Activated T-cell treated with anti-CD3 and anti-CD28 coated beads for 48 hours (primary cell): ENCODE measurements around the gene POP7.
A peak's percentile ranks its signal among the peaks of the same experiment; 100 is the strongest.
"Not testable (repeated sequence)": the region's sequence is repeated elsewhere in the genome, so short reads cannot be mapped to it uniquely, and the experiment has no call there.

ENCODE experiments used
- DNase-seq: peaks from one replicate; pipeline ENCODE4 v3.0.0-alpha.2; 2020; ENCODE audit warnings: low read depth

The POP7 gene

GRCh38 chr7:100691676-100692577, 14.0 kb upstream of the POP7 start:
- peak; percentile 79 for DNase-seq

- no peak for DNase-seq
Measured at GRCh38 chr7:100692578-100692961, 13.4 kb upstream of the POP7 start.

GRCh38 chr7:100693312-100694097, 12.4 kb upstream of the POP7 start:
- no peak for DNase-seq

- DNase-seq, result peak; percentile 67
Measured at GRCh38 chr7:100694098-100694745, 11.7 kb upstream of the POP7 start, which contains the start of gene GIGYF1. Gene GIGYF1, minus strand, starts transcription at chr7:100694250. Its CDS starts 6,012 bp downstream, at chr7:100688238.

GRCh38 chr7:100696123-100696521, 9.8 kb upstream of the POP7 start:
- DNase-seq, result no peak

DNA sequence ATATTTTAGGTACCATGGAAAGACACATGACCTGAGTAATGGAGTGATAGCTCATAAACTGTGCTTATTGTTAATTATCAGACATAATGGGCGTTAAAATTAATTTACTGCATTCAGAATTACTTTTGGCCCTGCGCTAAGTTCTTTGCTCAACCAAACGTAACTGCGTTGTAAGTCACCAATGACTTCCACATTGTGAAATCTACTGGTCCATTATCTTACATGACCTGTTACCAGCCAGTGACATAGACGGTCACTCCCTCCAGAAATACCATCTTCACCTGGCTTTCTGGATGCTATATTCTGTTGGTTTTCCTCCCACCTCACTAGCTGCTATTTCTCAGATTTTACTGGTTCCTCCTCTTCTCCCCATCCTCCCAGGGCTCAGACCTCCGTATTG, 6.9 kb upstream of the POP7 start:
- DNase-seq, result no peak

- DNase-seq, result not testable (repeated sequence)
Measured at GRCh38 chr7:100701089-100701488, 4.8 kb upstream of the POP7 start.

DNA sequence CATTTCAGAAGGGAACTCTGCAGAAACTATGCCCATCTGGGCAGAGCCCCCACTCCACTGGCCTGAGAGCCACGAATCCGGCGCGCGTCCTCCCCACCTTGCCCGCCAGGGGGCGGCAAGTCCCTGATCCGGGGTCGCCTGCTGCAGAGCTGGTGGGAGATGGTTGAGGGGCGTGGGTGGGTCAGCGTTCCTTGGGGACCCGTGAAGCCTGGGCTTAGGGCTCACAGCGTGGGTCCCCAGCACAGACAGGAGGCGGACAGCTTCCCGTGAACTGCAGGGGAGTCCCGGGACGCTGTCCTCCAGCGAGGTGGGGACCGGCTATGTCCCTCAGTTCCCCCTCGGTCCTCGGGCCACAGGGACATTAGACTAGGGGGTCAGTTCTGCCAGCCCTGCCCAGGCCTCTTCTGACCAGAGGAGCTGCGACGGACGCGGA, 585 bp upstream of the POP7 start:
- DNase-seq, result peak; percentile 85

- no peak for DNase-seq
Measured at GRCh38 chr7:100706672-100707311, 871 bp downstream of the POP7 start.

DNA sequence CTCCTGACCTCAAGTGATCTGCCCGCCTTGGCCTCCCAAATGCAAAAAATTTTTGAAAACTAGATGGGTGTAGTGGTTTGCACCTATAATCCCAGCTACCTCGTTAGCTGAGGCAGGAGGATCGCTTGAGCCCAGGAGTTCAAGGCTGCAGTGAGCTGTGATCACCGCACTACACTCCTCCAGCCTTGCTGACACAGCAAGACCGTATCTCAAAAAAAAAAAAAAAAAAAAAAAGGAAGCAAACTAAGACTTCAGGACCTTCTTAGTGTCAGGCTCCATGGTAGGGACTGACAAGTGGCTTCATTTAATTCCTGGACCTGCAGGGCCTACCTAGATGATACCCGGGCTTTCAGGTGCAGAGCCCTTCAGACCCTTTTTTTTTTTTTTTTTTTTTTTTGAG, 2.5 kb downstream of the POP7 start:
- DNase-seq, result no peak

DNA sequence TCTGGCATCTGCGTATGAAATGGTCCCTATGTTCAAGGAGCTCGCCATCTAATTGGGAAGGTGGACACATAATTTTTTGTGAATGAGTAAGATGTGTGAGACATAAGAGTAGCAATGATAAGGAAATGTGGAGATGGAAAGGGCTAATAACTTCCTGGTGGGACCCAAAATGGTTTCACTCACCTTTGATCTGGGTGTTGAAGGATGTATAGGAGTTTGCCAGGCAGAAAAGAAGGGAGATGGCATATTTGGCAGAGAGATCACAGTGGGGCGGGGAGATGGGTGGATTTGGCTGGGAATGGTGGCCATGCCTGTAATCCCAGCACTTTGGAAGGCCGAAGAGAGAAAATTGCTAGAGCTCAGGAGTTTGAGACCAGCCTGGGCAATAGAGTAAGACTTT, 4.5 kb downstream of the POP7 start:
- no peak for DNase-seq

DNA sequence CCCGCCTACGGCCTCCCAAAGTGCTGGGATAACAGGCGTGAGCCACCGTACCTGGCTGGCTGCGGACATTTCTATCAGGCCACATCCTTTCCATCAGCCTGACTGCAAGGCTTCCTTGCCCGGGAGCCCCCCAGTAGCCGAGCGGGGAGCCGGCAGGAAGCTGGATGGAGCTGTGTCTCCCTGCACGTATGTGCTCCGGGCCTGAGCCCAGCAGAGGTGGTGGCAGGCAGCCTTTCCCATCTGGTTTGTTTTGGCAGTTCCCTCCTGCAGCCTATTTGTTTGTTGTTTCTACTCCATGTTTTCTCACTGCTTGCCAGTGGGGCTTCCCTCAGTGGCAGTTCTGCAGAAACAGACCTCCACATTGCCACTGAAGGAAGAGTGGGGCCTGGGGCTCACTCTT, 5.4 kb downstream of the POP7 start:
- DNase-seq, result no peak

DNA sequence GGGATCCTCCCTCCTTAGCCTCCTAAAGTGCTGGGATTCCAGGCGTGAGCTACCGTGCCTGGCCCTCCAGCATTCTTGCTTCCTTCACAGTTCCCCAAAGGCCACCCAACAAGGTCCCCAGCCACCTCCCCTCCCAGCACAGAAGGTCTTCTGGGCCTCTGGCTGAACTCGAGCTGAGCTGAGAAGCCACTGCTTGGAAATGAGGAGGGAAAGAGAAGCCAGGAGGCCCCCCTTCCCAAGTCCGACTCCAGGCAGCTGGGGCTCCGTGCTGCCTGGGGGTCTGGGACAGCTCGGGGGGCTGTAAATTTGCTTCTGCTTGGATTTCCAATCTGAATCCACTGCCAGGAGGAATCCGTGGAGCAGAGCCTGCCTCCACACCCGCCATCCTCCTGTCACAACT, 8.8 kb downstream of the POP7 start:
- DNase-seq, result no peak

DNA sequence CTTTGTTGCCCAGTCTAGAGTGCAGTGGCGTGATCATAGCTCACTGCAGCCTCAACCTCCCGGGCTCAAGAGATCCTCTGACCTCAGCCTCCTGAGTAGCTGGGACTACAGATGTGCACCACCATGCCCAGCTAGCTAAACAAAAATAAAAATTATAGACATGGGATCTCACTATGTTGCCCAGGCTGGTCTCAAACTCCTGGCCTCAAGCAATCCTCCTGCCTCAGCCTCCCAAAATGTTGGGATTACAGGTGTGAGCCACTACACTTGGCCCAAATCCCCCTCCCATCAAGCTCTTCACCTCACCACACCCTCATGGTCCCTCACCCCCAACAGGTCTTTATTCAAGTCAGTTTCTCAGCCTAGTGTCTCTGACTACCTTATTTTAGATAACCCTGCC, 11.2 kb downstream of the POP7 start:
- DNase-seq, result not testable (repeated sequence)

GRCh38 chr7:100719523-100720278, 13.8 kb downstream of the POP7 start:
- DNase-seq, result no peak

DNA sequence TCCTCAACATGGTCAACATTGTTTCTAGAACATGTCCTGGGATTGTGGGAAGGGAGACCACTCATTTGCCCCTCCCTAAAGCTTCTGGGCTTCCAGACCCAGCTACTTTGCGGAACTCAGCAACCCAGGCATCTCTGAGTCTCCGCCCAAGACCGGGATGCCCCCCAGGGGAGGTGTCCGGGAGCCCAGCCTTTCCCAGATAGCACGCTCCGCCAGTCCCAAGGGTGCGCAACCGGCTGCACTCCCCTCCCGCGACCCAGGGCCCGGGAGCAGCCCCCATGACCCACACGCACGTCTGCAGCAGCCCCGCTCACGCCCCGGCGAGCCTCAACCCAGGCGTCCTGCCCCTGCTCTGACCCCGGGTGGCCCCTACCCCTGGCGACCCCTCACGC, 14.4 kb downstream of the POP7 start, which contains the start of gene EPO:
TSS of gene EPO (plus strand) at position 190 of the 392 bp plus-strand sequence. CDS start 513 bp downstream, outside the sequence.
- DNase-seq, result no peak

DNA sequence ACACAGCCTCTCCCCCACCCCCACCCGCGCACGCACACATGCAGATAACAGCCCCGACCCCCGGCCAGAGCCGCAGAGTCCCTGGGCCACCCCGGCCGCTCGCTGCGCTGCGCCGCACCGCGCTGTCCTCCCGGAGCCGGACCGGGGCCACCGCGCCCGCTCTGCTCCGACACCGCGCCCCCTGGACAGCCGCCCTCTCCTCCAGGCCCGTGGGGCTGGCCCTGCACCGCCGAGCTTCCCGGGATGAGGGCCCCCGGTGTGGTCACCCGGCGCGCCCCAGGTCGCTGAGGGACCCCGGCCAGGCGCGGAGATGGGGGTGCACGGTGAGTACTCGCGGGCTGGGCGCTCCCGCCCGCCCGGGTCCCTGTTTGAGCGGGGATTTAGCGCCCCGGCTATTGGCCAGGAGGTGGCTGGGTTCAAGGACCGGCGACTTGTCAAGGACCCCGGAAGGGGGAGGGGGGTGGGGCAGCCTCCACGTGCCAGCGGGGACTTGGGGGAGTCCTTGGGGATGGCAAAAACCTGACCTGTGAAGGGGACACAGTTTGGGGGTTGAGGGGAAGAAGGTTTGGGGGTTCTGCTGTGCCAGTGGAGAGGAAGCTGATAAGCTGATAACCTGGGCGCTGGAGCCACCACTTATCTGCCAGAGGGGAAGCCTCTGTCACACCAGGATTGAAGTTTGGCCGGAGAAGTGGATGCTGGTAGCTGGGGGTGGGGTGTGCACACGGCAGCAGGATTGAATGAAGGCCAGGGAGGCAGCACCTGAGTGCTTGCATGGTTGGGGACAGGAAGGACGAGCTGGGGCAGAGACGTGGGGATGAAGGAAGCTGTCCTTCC, 15.0 kb downstream of the POP7 start:
- no peak for DNase-seq

DNA sequence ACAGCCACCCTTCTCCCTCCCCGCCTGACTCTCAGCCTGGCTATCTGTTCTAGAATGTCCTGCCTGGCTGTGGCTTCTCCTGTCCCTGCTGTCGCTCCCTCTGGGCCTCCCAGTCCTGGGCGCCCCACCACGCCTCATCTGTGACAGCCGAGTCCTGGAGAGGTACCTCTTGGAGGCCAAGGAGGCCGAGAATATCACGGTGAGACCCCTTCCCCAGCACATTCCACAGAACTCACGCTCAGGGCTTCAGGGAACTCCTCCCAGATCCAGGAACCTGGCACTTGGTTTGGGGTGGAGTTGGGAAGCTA, 15.5 kb downstream of the POP7 start:
- DNase-seq, result no peak

- DNase-seq, result no peak
Measured at GRCh38 chr7:100722480-100723212, 16.7 kb downstream of the POP7 start.
